NCI-H146 treated with DMSO at 0.1 percent for 48 hours (cell line): Measurements from ENCODE around the gene MLX.
"Not testable (repeated sequence)": the region's sequence is repeated elsewhere in the genome, so short reads cannot be mapped to it uniquely, and the experiment has no call there.

Experiments used
- DNase-seq: peaks from one replicate; lab custom pipeline; 2025; ENCODE audit not compliant: unreplicated experiment; lab: John Stamatoyannopoulos, UW

MLX gene

DNA sequence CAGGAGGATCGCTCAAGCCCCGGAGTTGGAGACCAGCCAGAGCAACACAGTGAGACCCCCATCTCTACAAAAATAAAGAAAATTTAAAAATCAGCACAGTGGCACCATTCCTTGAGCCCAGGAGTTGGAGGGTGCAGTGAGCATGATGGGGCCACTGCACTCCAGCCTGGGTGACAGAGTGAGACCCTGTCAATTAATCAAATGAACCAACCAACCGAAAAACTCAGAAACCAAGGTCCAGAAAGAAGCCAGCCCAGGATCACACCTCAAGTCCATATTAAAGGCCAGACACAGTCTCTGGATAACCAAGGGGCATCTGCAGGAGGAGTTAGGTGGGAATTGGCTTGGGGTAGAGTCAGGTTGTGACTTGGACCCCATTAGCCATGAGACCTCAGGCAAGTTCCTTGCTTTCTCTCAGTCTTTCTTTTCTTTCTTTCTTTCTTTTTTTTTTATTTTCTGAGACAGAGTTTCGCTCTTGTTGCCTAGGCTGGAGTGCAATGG is 11.7 kb upstream of the MLX start:
- DNase-seq = no peak

- DNase-seq = not testable (repeated sequence)
These were observed 10.8 kb upstream of the MLX start for GRCh38 chr17:42555961-42556617.

DNA sequence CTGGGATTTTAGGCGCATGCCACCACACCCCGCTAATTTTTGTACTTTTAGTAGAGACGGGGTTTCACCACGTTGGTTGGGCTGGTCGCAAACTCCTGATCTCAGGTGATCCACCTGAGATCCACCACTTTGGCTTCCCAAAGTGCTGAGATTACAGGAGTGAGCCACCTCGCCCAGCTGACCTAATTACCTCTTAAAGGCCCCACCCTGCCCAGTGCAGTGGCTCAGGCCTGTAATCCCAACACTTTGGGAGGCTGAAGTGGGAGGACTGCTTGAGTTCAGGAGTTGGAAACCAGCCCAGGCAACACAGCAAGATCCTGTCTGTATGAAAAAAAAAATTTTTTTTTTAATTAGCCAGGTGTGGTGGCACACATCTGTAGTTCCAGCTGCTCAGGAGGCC is 7.8 kb upstream of the MLX start:
- DNase-seq = no peak

GRCh38 chr17:42560246-42560645 is 6.7 kb upstream of the MLX start:
- DNase-seq = no peak

DNA sequence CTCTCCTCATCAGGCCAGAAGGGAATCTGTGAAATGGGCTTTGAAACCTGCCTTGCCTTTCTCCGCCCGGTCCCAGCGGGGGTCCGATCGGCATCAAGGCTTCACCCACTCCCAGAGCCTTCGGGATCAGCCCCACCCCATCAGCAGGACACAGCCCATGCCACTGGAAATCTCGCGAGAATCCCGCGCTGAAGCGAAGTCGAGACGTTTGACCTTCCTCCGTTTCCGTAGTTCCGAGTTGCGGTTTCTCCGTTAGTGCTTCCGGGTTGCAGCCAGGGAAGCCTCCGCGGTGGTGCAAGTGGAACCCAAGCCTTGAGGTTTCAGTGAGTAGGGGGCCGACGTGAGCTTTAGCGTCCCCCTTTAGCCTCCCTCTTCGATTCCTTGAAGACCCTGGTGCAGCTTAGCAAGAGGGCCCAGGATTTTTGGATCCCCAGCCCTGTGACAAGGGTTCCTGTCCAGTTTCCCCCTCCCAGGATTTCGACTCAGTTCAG is 5.0 kb upstream of the MLX start, which contains the start of gene COASY:
Gene COASY, plus strand, starts transcription at position 252 of the 491 bp plus-strand sequence. CDS start 475 bp downstream, outside the sequence.
- peak; percentile 91 for DNase-seq

GRCh38 chr17:42562388-42563142 is 4.3 kb upstream of the MLX start:
- DNase-seq = no peak

GRCh38 chr17:42563143-42563509 is 3.8 kb upstream of the MLX start:
- no peak for DNase-seq

DNA sequence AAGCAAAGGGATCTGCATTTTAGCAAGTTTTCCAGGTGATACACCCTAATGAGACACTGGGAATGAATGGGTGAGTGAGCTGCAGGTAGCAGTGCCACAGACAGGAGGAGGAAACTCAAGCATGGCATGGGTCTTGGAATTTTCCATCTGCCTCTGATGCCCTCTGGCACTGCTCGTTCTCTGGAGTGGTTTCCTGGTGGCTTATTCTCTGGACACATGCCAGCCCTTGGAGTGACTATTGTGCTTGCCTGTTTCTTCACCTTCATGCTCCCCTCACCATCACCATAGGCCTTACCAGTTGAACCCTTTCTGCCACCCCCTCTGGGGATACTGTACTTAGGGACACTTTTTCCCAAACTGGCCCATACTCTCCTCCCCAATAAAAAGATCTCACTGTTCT is 3.4 kb upstream of the MLX start:
- DNase-seq = no peak

- DNase-seq = no peak
These were observed 3.0 kb upstream of the MLX start for GRCh38 chr17:42563950-42564349.

- DNase-seq = no peak
These were observed 1.9 kb upstream of the MLX start for GRCh38 chr17:42564815-42565522.

- DNase-seq = no peak
These were observed 1.2 kb upstream of the MLX start for GRCh38 chr17:42565523-42566214.

DNA sequence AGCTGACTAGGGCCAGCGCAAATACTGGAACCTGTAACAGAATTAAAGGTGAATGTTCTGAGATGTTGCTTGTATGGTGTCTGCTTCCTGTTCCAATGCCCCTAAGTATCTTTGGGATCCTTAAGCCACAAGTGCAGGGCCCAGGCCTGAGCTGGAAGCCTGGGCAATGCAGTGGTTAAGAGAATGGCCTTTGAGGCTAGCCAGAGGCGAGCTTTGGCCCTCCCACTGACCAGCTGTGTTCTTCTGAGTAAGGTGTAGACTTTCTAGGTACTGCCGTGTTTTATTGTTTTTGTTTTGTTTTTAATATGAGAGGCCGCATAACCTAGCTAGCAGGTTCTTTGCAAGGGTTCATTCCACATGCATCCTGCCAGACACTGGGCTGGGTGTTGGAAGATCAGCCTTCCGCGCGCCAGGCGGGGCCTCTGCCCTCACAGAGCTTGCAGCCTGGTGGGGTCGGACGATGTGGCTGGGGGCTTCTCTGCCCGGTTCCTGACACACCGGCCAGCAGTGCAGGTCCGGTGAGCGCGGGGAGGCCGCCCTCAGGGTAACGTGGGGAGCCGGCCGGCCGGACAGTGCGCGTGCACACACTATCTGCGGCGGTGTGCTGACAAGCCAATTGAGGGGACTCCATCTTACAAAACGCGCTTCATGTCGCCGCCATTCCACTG is 551 bp upstream of the MLX start:
- no peak for DNase-seq

DNA sequence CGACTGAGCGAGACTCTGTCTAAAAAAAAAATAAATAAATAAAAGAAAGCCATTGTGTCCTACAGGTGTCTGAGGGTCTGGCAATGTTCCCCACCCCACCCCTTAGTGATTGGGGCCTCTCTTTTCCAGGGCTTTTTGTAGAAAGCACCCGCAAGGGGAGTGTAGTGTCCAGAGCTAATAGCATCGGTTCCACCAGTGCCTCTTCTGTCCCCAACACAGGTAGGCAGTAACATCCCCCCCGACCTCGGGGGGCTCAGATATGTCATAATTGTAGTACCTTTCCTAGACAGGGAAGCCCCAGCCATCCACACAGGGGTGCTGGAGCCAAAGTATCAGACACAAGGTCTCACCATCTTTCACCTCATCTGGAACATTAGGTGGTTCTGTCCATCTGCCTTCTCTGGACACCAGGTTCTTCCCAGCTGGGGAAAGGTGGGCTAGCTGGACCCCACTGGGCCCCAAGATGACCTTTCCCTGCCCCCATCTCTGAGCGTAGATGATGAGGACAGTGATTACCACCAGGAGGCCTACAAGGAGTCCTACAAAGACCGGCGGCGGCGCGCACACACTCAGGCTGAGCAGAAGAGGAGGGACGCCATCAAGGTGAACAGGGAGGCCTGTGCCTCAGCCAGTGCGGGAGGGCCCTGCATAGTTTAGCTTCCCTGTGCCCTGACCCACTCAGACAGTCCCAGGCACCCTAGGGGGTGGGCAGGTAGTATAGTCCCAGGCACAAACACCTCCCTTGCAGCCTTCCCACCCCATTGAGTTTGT is 1.6 kb downstream of the MLX start:
- DNase-seq = no peak

DNA sequence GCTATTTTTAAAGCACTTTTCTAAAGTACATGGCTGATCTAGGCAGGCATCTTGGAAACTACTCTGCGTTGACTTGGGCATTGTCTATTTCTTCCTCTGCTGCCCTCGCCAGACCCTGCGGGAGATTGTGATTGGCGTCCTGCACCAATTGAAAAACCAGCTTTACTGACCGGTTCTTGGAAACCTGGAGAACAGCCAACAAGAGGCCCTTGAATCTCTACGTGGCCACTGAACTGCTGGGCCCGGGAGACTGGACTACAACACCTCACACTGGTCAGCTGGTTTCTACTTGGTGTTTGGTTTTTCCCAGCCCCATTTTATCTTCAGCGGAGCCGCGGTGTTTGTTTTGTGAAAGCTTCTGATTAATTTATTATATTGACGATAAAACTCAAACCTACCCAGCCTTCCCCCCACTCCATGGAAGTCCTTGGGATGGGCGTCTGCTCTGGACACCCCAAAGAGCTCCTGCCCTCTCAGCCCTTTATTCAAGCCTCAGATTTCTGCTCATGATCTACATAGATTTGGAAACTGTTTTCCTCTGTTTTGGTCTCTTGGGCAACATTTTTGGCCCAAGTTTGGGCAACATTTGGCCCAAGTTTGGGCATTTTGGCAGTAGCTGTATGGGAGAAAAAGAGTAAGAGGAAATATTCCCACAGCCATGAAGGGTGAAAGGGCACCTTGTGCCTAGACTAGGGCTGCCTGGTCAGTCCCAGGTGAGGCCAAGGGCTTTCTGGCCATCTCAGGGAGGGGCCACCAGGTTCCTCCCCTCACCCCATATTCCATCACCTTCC is 4.7 kb downstream of the MLX start:
- DNase-seq = no peak

DNA sequence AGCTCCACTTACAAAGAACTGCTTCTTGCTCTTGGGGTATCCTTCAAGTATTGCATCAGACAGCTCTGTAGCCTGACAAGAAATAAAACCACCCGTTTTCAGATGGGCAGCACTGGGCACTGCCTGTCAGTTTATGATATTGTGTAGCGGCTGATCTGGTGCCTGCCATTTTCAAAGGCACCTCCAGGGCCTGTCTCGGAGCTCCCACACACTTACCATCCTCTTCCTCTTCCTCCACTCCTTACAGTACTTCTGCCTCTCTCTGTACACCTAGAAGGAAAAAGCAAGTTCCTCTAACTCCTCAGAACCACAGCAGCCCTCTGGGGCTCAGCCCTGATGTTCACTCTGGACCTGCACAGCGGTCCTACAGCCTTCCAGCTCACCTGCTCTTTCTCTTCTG is 6.2 kb downstream of the MLX start:
- DNase-seq = no peak

- no peak for DNase-seq
These were observed 7.6 kb downstream of the MLX start for GRCh38 chr17:42574463-42574862.

DNA sequence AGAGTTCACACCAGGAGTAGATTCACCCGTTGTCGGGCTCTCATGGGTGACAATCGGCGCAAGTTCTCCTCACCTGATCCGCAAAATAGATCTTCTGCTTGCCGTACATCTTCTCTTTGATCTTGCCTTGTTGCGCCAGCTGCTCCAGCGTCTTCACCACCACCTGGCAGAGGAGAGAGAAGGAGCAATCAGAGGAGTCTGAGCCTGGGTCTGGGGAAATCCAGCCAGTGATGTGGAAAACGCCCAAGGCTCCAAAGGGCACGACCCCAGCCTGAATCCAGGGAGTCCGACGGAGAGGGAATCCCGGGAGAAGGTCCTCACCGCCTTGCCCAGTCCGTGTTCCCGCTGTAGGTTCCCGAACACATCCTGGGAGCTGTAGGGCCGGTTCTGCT is 10.2 kb downstream of the MLX start:
- no peak for DNase-seq

GRCh38 chr17:42577532-42578281 is 10.8 kb downstream of the MLX start, which contains the start of gene PSMC3IP:
Gene PSMC3IP (minus strand): TSS chr17:42577729. CDS start chr17:42577686, 43 bp downstream.
- peak; percentile 85 for DNase-seq
